ENCODE results near the gene JADE1. TPM values are rescaled to one million over a fixed set of nuclear protein-coding genes. Genes with fewer than 3 reads are reported as not detected.

The JADE1 gene
- total RNA-seq, 2 experiments from 2014 or later: 30.5 to 31.6 TPM

GRCh38 chr4:128855621-128856020, 46.1 kb downstream of the JADE1 start:
- ChIA-PET POLR2A (interaction anchor here (1.5 to 2.9 kb wide), 3 partner anchors 42 to 237 kb away, joined by 4 to 13 read pairs (median 4); partner anchors contain the start of gene SCLT1), CTCF (interaction anchor here (0.7 to 2.7 kb wide), 4 partner anchors 8 to 43 kb away, joined by 3 to 12 read pairs (median 6); no protein-coding TSS in a partner anchor)
- no peaks in the 10 kb centered on the region for H3K27me3 Mint-ChIP-seq
- H3K4me1 Mint-ChIP-seq (ENCODE audit: low read depth): peaks cover 49% of the 10 kb centered on the region
- H3K9me3 Mint-ChIP-seq: no peaks in the 10 kb centered on the region
- H3K36me3 Mint-ChIP-seq (ENCODE audit: low read depth): peaks cover 65% of the 10 kb centered on the region
- H3K4me3 Mint-ChIP-seq: no peak overlapping the region
- TF ChIP-seq CTCF (IDR thresholded peaks at IDR 0.05): no peak
- intact Hi-C loops (cut with micrococcal nuclease): no loop called here
- no peak for DNase-seq
- no peak overlapping the region for H3K27ac Mint-ChIP-seq
- no peak for ATAC-seq

GRCh38 chr4:128856246-128856645, 46.7 kb downstream of the JADE1 start:
- ChIA-PET POLR2A (interaction anchor here (1.6 to 2.9 kb wide), 2 partner anchors 42 to 44 kb away, joined by 4 to 13 read pairs; no protein-coding TSS in a partner anchor), CTCF (interaction anchor here (0.7 to 2.7 kb wide), 4 partner anchors 7 to 44 kb away, joined by 3 to 12 read pairs (median 6); no protein-coding TSS in a partner anchor)
- DNase-seq: no peak
- H3K27me3 Mint-ChIP-seq: no peaks in the 10 kb centered on the region
- H3K4me1 Mint-ChIP-seq (ENCODE audit: low read depth): peaks cover 55% of the 10 kb centered on the region
- no peak for TF ChIP-seq CTCF (IDR thresholded peaks at IDR 0.05)
- no peak overlapping the region for H3K27ac Mint-ChIP-seq
- H3K36me3 Mint-ChIP-seq (ENCODE audit: low read depth): peaks cover 66% of the 10 kb centered on the region
- no peak overlapping the region for H3K4me3 Mint-ChIP-seq
- intact Hi-C loops (cut with micrococcal nuclease): no loop called here
- no peaks in the 10 kb centered on the region for H3K9me3 Mint-ChIP-seq
- no peak for ATAC-seq

GRCh38 chr4:128858879-128859671, 49.6 kb downstream of the JADE1 start:
- ChIA-PET POLR2A (interaction anchor here (1.2 kb wide), 1 partner anchor 47 kb away, joined by 3 read pairs; no protein-coding TSS in a partner anchor), CTCF (no interaction called here)
- Mint-ChIP-seq H3K4me1 (ENCODE audit: low read depth) (peaks cover 59% of the 10 kb centered on the region), H3K9me3 (no peaks in the 10 kb centered on the region), H3K36me3 (ENCODE audit: low read depth) (peaks cover 77% of the 10 kb centered on the region), H3K27ac (peak overlapping the region; percentile 10), H3K4me3 (no peak overlapping the region), H3K27me3 (no peaks in the 10 kb centered on the region)
- DNase-seq (no peak), ATAC-seq (no peak)
- intact Hi-C loops (cut with micrococcal nuclease): no loop called here
- TF ChIP-seq CTCF (IDR thresholded peaks at IDR 0.05): no peak

- intact Hi-C loops (cut with micrococcal nuclease): loop anchor here (5.0 kb wide), 1 partner anchor 48 kb away; no protein-coding TSS in a partner anchor
- Mint-ChIP-seq H3K36me3 (ENCODE audit: low read depth) (peaks cover 76% of the 10 kb centered on the region), H3K9me3 (no peaks in the 10 kb centered on the region), H3K4me1 (ENCODE audit: low read depth) (peaks cover 49% of the 10 kb centered on the region), H3K27ac (peak overlapping the region; percentile 29), H3K27me3 (no peaks in the 10 kb centered on the region), H3K4me3 (no peak overlapping the region)
- ATAC-seq (no peak), DNase-seq (peak; percentile 23)
- no peak for TF ChIP-seq CTCF (IDR thresholded peaks at IDR 0.05)
- ChIA-PET CTCF (no interaction called here), POLR2A (interaction anchor here (1.2 kb wide), 1 partner anchor 48 kb away, joined by 3 read pairs; no protein-coding TSS in a partner anchor)
These were observed 50.6 kb downstream of the JADE1 start for GRCh38 chr4:128859887-128860677.

All from activated CD8-positive, alpha-beta T cell treated with anti-CD3 and anti-CD28 coated beads for 36 hours (primary cell).